Measurements from ENCODE around the gene TET3.

DNA sequence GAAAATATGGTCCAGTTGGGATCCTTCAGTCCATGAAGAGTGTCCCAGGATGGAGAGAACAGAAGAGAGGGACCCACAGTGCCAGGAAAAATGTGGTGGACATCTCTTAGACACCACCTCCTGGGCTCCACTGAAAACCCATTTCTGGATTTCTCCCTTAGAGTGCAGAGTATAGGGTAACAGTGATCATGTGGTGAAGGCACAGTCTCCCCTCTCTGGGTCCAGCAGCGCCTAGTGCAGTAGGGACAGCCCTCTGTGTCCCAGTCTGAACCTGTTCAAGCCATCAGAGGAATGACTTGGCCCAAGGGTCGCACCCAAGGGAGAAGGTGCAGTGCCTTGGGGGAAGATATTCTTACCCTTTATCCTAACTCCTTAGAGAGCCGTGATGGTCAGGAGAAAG, 30.1 kb downstream of the TET3 start:
- TF ChIP-seq RAD21 (IDR thresholded peaks at IDR 0.05; ENCODE audit: low read length) (no peak), RFX5 (IDR thresholded peaks at IDR 0.05; ENCODE audit: low read depth, low read length) (no peak), POLR2A (IDR thresholded peaks at IDR 0.05; ENCODE audit: low read depth, low read length) (no peak), NFE2L2 (IDR thresholded peaks at IDR 0.05; ENCODE audit: low read depth, low read length) (no peak), MAFK (IDR thresholded peaks at IDR 0.05; ENCODE audit: low read depth, low read length) (no peak), CEBPB (IDR thresholded peaks at IDR 0.05; ENCODE audit: low read depth, low read length) (no peak), MXI1 (IDR thresholded peaks at IDR 0.05; ENCODE audit: borderline replicate concordance, low read depth, low read length) (no peak), MAZ (IDR thresholded peaks at IDR 0.05; ENCODE audit: borderline replicate concordance, low read depth, low read length) (no peak), CHD1 (IDR thresholded peaks at IDR 0.05; ENCODE audit: low read depth, low read length) (no peak)
- TF ChIP-seq, protein P1, sequence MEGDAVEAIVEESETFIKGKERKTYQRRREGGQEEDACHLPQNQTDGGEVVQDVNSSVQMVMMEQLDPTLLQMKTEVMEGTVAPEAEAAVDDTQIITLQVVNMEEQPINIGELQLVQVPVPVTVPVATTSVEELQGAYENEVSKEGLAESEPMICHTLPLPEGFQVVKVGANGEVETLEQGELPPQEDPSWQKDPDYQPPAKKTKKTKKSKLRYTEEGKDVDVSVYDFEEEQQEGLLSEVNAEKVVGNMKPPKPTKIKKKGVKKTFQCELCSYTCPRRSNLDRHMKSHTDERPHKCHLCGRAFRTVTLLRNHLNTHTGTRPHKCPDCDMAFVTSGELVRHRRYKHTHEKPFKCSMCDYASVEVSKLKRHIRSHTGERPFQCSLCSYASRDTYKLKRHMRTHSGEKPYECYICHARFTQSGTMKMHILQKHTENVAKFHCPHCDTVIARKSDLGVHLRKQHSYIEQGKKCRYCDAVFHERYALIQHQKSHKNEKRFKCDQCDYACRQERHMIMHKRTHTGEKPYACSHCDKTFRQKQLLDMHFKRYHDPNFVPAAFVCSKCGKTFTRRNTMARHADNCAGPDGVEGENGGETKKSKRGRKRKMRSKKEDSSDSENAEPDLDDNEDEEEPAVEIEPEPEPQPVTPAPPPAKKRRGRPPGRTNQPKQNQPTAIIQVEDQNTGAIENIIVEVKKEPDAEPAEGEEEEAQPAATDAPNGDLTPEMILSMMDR (conservative IDR thresholded peaks at IDR 0.05; ENCODE audit: low read depth, low read length): no peak
- TF ChIP-seq, protein P2, sequence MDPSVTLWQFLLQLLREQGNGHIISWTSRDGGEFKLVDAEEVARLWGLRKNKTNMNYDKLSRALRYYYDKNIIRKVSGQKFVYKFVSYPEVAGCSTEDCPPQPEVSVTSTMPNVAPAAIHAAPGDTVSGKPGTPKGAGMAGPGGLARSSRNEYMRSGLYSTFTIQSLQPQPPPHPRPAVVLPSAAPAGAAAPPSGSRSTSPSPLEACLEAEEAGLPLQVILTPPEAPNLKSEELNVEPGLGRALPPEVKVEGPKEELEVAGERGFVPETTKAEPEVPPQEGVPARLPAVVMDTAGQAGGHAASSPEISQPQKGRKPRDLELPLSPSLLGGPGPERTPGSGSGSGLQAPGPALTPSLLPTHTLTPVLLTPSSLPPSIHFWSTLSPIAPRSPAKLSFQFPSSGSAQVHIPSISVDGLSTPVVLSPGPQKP (IDR thresholded peaks at IDR 0.05; ENCODE audit: borderline replicate concordance, low read depth, low read length): no peak
